A549 (cell line): ENCODE results near the gene XRCC3. TPM values are rescaled to one million over a fixed set of nuclear protein-coding genes. Genes with fewer than 3 reads are reported as not detected.

ENCODE experiments used
- ATAC-seq, 2 experiments: fragments of 200-7000 bp in 1 of 2; fragments of >200 bp in 1 of 2; cut with Nextera tagmentation in 1 of 2; cut with Tn5 transposase in 1 of 2; 3 replicates each; pipeline versions ENCODE4 v1.8.0 to v1.9.1; 2018 to 2020; ENCODE audit warnings: mild to moderate bottlenecking in 1 of 2, moderate library complexity in 1 of 2
- CTCF ChIA-PET: fragments of 300-600 bp; sonication (Branson Sonifier 250); formaldehyde crosslinking; extraction: SDS; loops from one replicate; lab custom pipeline; 2021; ENCODE audit warnings: antibody characterized with exemption, inconsistent platforms; lab: Yijun Ruan, JAX
- POLR2A ChIA-PET: fragments of 350-600 bp; formaldehyde crosslinking; extraction: SDS; loops from one replicate; lab custom pipeline; 2021; ENCODE audit warnings: antibody characterized with exemption, inconsistent platforms; lab: Yijun Ruan, JAX
- DNase-seq, 2 experiments: peaks; one replicate each; pipeline versions ENCODE4 v3.0.0 to v3.0.0-alpha.2; 2011 to 2016; ENCODE audit warnings: low read depth in 1 of 2, low spot score in 1 of 2
- FAIRE-seq: peaks from 2 replicates; lab custom pipeline; 2011; peaks lifted over from hg19 to GRCh38; lab: Jason Lieb, UNC
- H3K27ac ChIP-seq, 2 experiments: fragments of >200 bp; sonication (Bioruptor Twin); formaldehyde crosslinking; 3 replicates each; pipeline ENCODE4 v1.5.1; 2016 to 2017
- H3K4me1 ChIP-seq: fragments of >200 bp; sonication (Bioruptor Twin); formaldehyde crosslinking; 3 replicates; pipeline ENCODE4 v1.6.1; 2016
- H3K4me2 ChIP-seq: fragments of >200 bp; sonication (Bioruptor Twin); formaldehyde crosslinking; 3 replicates; pipeline ENCODE4 v1.6.1; 2016
- H3K4me3 ChIP-seq: fragments of >200 bp; sonication (Bioruptor Twin); formaldehyde crosslinking; 3 replicates; pipeline ENCODE4 v1.5.1; 2016
- H3K9me3 ChIP-seq: fragments of >200 bp; sonication (Bioruptor Twin); formaldehyde crosslinking; 3 replicates; pipeline ENCODE4 v1.6.1; 2016
- ATOH8 ChIP-seq: fragments of 250-450 bp; sonication (Bioruptor Pico); IDR thresholded peaks from 2 replicates; pipeline ENCODE4 v1.5.0; 2020; ENCODE audit warnings: low read depth, mild to moderate bottlenecking, moderate library complexity
- BCL3 ChIP-seq: fragments of >200 bp; sonication (Bioruptor Twin); formaldehyde crosslinking; IDR thresholded peaks from 3 replicates; pipeline ENCODE4 v1.6.1; 2016
- BHLHE40 ChIP-seq: IDR thresholded peaks from 2 replicates; pipeline ENCODE4 v1.6.1; 2012; ENCODE audit warnings: low read depth, low read length, inconsistent platforms
- CBX8 ChIP-seq: fragments of 200-600 bp; sonication (generic); IDR thresholded peaks from 2 replicates; pipeline ENCODE4 v1.6.1; 2016
- CHD2 ChIP-seq: fragments of 150-350 bp; IDR thresholded peaks from 2 replicates; pipeline ENCODE4 v1.6.1; 2014; ENCODE audit warnings: low read length; ENCODE audit not compliant: partially characterized antibody
- FOSB ChIP-seq: fragments of 250-450 bp; sonication (Bioruptor Pico); IDR thresholded peaks from 2 replicates; pipeline ENCODE4 v1.5.0; 2020; ENCODE audit warnings: mild to moderate bottlenecking, moderate library complexity
- FOXS1 ChIP-seq: fragments of 250-450 bp; sonication (Bioruptor Pico); IDR thresholded peaks from 2 replicates; pipeline ENCODE4 v1.5.0; 2020; ENCODE audit warnings: mild to moderate bottlenecking, moderate library complexity
- GATA3 ChIP-seq: IDR thresholded peaks from 2 replicates; pipeline ENCODE4 v1.6.1; 2012; ENCODE audit warnings: borderline replicate concordance
- HDAC2 ChIP-seq: fragments of 200-600 bp; sonication (generic); IDR thresholded peaks from 2 replicates; pipeline ENCODE4 v1.6.1; 2016
- HOXA7 ChIP-seq: fragments of 250-450 bp; sonication (Bioruptor Pico); IDR thresholded peaks from 2 replicates; pipeline ENCODE4 v1.5.0; 2020; ENCODE audit warnings: mild to moderate bottlenecking, moderate library complexity
- KDM5A ChIP-seq: fragments of 200-600 bp; sonication (generic); IDR thresholded peaks from 2 replicates; pipeline ENCODE4 v1.6.1; 2016; ENCODE audit warnings: antibody characterized with exemption, mild to moderate bottlenecking
- MAFK ChIP-seq: fragments of 450-650 bp; IDR thresholded peaks from 2 replicates; pipeline ENCODE4 v1.6.1; 2014; ENCODE audit not compliant: partially characterized antibody
- MAX ChIP-seq: IDR thresholded peaks from 2 replicates; pipeline ENCODE4 v1.6.1; 2012
- MAZ ChIP-seq: fragments of 150-350 bp; IDR thresholded peaks from 2 replicates; pipeline ENCODE4 v1.6.1; 2014; ENCODE audit warnings: antibody characterized with exemption, low read depth, low read length, borderline replicate concordance
- NFE2L2 ChIP-seq: fragments of 150-350 bp; conservative IDR thresholded peaks from 2 replicates; pipeline ENCODE4 v1.6.1; 2014; ENCODE audit warnings: low read length
- NPAS2 ChIP-seq: fragments of 250-450 bp; sonication (Bioruptor Pico); IDR thresholded peaks from 2 replicates; pipeline ENCODE4 v1.8.0; 2022; ENCODE audit warnings: mild to moderate bottlenecking, moderate library complexity, borderline replicate concordance
- NR3C1 ChIP-seq: fragments of >200 bp; sonication (Bioruptor Twin); formaldehyde crosslinking; IDR thresholded peaks from 3 replicates; pipeline ENCODE4 v1.6.1; 2017
- PBX3 ChIP-seq: IDR thresholded peaks from 2 replicates; pipeline ENCODE4 v1.6.1; 2012
- RAD21 ChIP-seq, 2 experiments: fragments of >200 bp in 1 of 2; sonication (Bioruptor Twin) in 1 of 2; formaldehyde crosslinking in 1 of 2; IDR thresholded peaks in 1 of 2; conservative IDR thresholded peaks in 1 of 2; 2 replicates in 1 of 2; 3 replicates in 1 of 2; pipeline ENCODE4 v1.6.1; 2012 to 2018; ENCODE audit warnings: inconsistent platforms in 1 of 2
- RARB ChIP-seq: fragments of 250-450 bp; sonication (Bioruptor Pico); IDR thresholded peaks from 2 replicates; pipeline ENCODE4 v1.8.0; 2021; ENCODE audit warnings: mild to moderate bottlenecking, moderate library complexity
- RFX5 ChIP-seq: fragments of 450-650 bp; IDR thresholded peaks from 2 replicates; pipeline ENCODE4 v1.7.1; 2014; ENCODE audit warnings: antibody characterized with exemption, mild to moderate bottlenecking, moderate library complexity
- RNF2 ChIP-seq: fragments of 200-600 bp; sonication (generic); IDR thresholded peaks from 2 replicates; pipeline ENCODE4 v1.6.1; 2016; ENCODE audit warnings: low read depth, mild to moderate bottlenecking, antibody characterized with exemption, moderate library complexity, borderline replicate concordance
- USF2 ChIP-seq: fragments of 450-650 bp; IDR thresholded peaks from 2 replicates; pipeline ENCODE4 v1.6.1; 2014; ENCODE audit warnings: antibody characterized with exemption
- ZSCAN20 ChIP-seq: fragments of 250-450 bp; sonication (Bioruptor Pico); IDR thresholded peaks from 2 replicates; pipeline ENCODE4 v1.8.0; 2022; ENCODE audit warnings: mild to moderate bottlenecking, moderate library complexity
- WGBS: methylation state at CpG from one replicate; pipeline ENCODE4 v1.1.6; 2017; ENCODE audit errors: missing lambda C conversion rate; 5-methylcytosine and 5-hydroxymethylcytosine counted together
- polyA plus RNA-seq, 4 experiments: library from polyadenylated mRNA; depleted of rRNA in 3 of 4; stranded (reverse); fragments of >200 nt; fragmentation: RNase III in 1 of 4; extraction: RNeasy Plus Mini Kit Qiagen cat#74134 plus additional on column Dnase treatment in 1 of 4; gene quantifications; 2 replicates in 3 of 4; 3 replicates in 1 of 4; pipeline ENCODE4 v1.2.3, GENCODE V29; 2011 to 2017

Gene XRCC3
- polyA plus RNA-seq, 2 of the 4 experiments (the other 2 are of a cell fraction): 23.0 to 28.1 TPM

GRCh38 chr14:103687712-103688111 is 27.5 kb downstream of the XRCC3 start (continued):
- TF ChIP-seq ATOH8: no peak
- no peak for TF ChIP-seq RNF2
- no peak for TF ChIP-seq HOXA7
- no peak for TF ChIP-seq USF2
- TF ChIP-seq ZSCAN20 (CRISPR knock-in tag): no peak
- TF ChIP-seq BCL3: no peak
- no peak for TF ChIP-seq RFX5

GRCh38 chr14:103686831-103687485 is 28.3 kb downstream of the XRCC3 start:
- POLR2A ChIA-PET: no interaction called here
- TF ChIP-seq KDM5A (no peak), RNF2 (no peak), PBX3 (no peak), FOXS1 (no peak), NR3C1 (no peak), FOSB (no peak), RARB (CRISPR knock-in tag) (no peak), HDAC2 (no peak), MAX (no peak), BHLHE40 (no peak), NFE2L2 (no peak), GATA3 (no peak), CHD2 (no peak), CBX8 (no peak), MAFK (no peak), NPAS2 (CRISPR knock-in tag) (no peak), RAD21 (conservative IDR thresholded peaks at IDR 0.05 in 1 of 2, IDR thresholded peaks at IDR 0.05 in 1 of 2) (no peak), MAZ (no peak), BCL3 (no peak), USF2 (no peak)
- TF ChIP-seq, all 56 proteins: peak for 0
- FAIRE-seq (no peak), DNase-seq (no peak), ATAC-seq (no peak)
- H3K9me3 ChIP-seq: no peaks in the 10 kb centered on the region
- no peak overlapping the region for H3K4me2 ChIP-seq
- no peak overlapping the region for H3K27ac ChIP-seq
- no peak overlapping the region for H3K4me3 ChIP-seq
- CTCF ChIA-PET: interaction anchor here (0.7 to 1.1 kb wide), 3 partner anchors 10 to 16 kb away, joined by 3 read pairs; no protein-coding TSS in a partner anchor
- H3K4me1 ChIP-seq: no peaks in the 10 kb centered on the region
- WGBS: 86% methylated on average over 19 of the region's 19 CpGs
